Measurements from ENCODE around the gene CLEC2B. TPM values are rescaled to one million over a fixed set of nuclear protein-coding genes. Genes with fewer than 3 reads are reported as not detected.
A peak's percentile ranks its signal among the peaks of the same experiment; 100 is the strongest.

Gene CLEC2B
- total RNA-seq: 0.19 TPM in 1 of 2 replicates, not detected in the other
- long read RNA-seq, partial matches to known transcripts: 0 of 1 reads
- long read RNA-seq, other reads (novel, unspliced or antisense): 0 of 1 reads

- no peak for DNase-seq (ENCODE audit: low read depth, low spot score)
- TF ChIP-seq CTCF (conservative IDR thresholded peaks at IDR 0.05): no peak
- Mint-ChIP-seq H3K27ac (ENCODE audit: unreplicated experiment) (peak within 1 kb of the TSS; percentile 91), H3K36me3 (ENCODE audit: low read depth) (no peaks in the 10 kb centered on the region), H3K4me3 (peak within 1 kb of the TSS; percentile 72), H3K4me1 (peaks cover 13% of the 10 kb centered on the region), H3K9me3 (no peaks in the 10 kb centered on the region), H3K27me3 (ENCODE audit: low read depth) (no peaks in the 10 kb centered on the region)
Observed at GRCh38 chr12:9869307-9870161, at the start of gene CLEC2B. Gene CLEC2B (minus strand): TSS chr12:9869354.

- Mint-ChIP-seq H3K4me3 (no peak overlapping the region), H3K36me3 (ENCODE audit: low read depth) (peaks cover 6% of the 10 kb centered on the region), H3K9me3 (peaks cover 21% of the 10 kb centered on the region), H3K4me1 (no peaks in the 10 kb centered on the region), H3K27ac (ENCODE audit: unreplicated experiment) (no peak overlapping the region), H3K27me3 (ENCODE audit: low read depth) (no peaks in the 10 kb centered on the region)
- TF ChIP-seq CTCF (conservative IDR thresholded peaks at IDR 0.05): no peak
- no peak for DNase-seq (ENCODE audit: low read depth, low spot score)
Observed at GRCh38 chr12:9911708-9912107, 42.6 kb upstream of the CLEC2B start.

- TF ChIP-seq CTCF (conservative IDR thresholded peaks at IDR 0.05): no peak
- H3K36me3 Mint-ChIP-seq (ENCODE audit: low read depth): peaks cover 6% of the 10 kb centered on the region
- peak overlapping the region; percentile 83 for H3K27ac Mint-ChIP-seq (ENCODE audit: unreplicated experiment)
- no peaks in the 10 kb centered on the region for H3K27me3 Mint-ChIP-seq (ENCODE audit: low read depth)
- H3K4me1 Mint-ChIP-seq: no peaks in the 10 kb centered on the region
- H3K4me3 Mint-ChIP-seq: peak overlapping the region; percentile 23
- H3K9me3 Mint-ChIP-seq: peaks cover 24% of the 10 kb centered on the region
- DNase-seq (ENCODE audit: low read depth, low spot score): no peak
Observed at GRCh38 chr12:9910716-9911421, 41.7 kb upstream of the CLEC2B start.

- no peak overlapping the region for H3K27ac Mint-ChIP-seq (ENCODE audit: unreplicated experiment)
- no peak for DNase-seq (ENCODE audit: low read depth, low spot score)
- peaks cover 24% of the 10 kb centered on the region for H3K9me3 Mint-ChIP-seq
- no peak overlapping the region for H3K4me3 Mint-ChIP-seq
- H3K4me1 Mint-ChIP-seq: no peaks in the 10 kb centered on the region
- no peak for TF ChIP-seq CTCF (conservative IDR thresholded peaks at IDR 0.05)
- H3K36me3 Mint-ChIP-seq (ENCODE audit: low read depth): peaks cover 9% of the 10 kb centered on the region
- H3K27me3 Mint-ChIP-seq (ENCODE audit: low read depth): no peaks in the 10 kb centered on the region
Observed at GRCh38 chr12:9909724-9910123, 40.6 kb upstream of the CLEC2B start.

GRCh38 chr12:9908350-9908749 lies 39.2 kb upstream of the CLEC2B start:
- H3K9me3 Mint-ChIP-seq: peaks cover 24% of the 10 kb centered on the region
- no peak overlapping the region for H3K4me3 Mint-ChIP-seq
- no peak overlapping the region for H3K27ac Mint-ChIP-seq (ENCODE audit: unreplicated experiment)
- no peaks in the 10 kb centered on the region for H3K27me3 Mint-ChIP-seq (ENCODE audit: low read depth)
- no peak for TF ChIP-seq CTCF (conservative IDR thresholded peaks at IDR 0.05)
- no peak for DNase-seq (ENCODE audit: low read depth, low spot score)
- H3K4me1 Mint-ChIP-seq: no peaks in the 10 kb centered on the region
- peaks cover 9% of the 10 kb centered on the region for H3K36me3 Mint-ChIP-seq (ENCODE audit: low read depth)
